RWPE1 (cell line): ENCODE measurements around the gene CST6.
A peak's percentile ranks its signal among the peaks of the same experiment; 100 is the strongest.

Experiments
- CTCF ChIA-PET: fragments of 350-600 bp; sonication (Branson Sonifier 250); formaldehyde crosslinking; extraction: SDS; loops from one replicate; lab custom pipeline; 2021; lab: Yijun Ruan, JAX
- POLR2A ChIA-PET: fragments of 400-600 bp; formaldehyde crosslinking; extraction: SDS; loops from one replicate; lab custom pipeline; 2020; ENCODE audit warnings: antibody characterized with exemption; ENCODE audit not compliant: low non-redundant PET; lab: Yijun Ruan, JAX
- DNase-seq: peaks from one replicate; pipeline ENCODE4 v3.0.0; 2012; ENCODE audit warnings: low spot score
- H3K27ac ChIP-seq: fragments of 450-650 bp; 2 replicates; pipeline ENCODE4 v1.5.1; 2017
- TF ChIP-seq, protein P1 (sequence below): fragments of 450-650 bp; conservative IDR thresholded peaks from 2 replicates; pipeline ENCODE4 v1.5.1; 2017; ENCODE audit warnings: low read depth, mild to moderate bottlenecking

Gene CST6

DNA sequence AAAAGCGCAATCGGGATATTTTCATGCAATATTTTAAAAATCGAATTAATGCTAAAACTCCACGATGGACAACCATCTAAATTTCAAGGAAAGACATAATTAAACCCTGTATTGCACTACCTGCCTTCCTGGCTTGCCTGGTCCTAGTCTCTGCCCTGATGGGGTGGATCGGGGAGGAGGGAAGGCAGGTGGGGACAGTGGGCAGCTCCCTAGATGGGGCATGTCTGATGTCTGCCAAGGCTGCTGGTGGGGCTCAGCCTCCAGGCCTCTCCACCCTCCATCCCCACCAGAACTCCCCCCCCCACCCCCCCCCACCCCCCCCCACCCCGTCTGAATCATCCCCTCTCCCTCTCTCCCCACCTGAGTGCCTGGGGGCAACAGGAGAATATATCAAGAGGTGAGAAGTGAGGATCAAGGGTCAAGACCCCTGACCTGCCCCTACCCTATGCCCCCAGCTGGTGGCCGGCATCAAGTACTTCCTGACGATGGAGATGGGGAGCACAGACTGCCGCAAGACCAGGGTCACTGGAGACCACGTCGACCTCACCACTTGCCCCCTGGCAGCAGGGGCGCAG is 650 bp downstream of the CST6 start:
- ChIA-PET CTCF (interaction anchor here (0.6 to 1.3 kb wide), 5 partner anchors 9 to 43 kb away, joined by 3 to 6 read pairs (median 3); no protein-coding TSS in a partner anchor), POLR2A (interaction anchor here (0.9 kb wide), 1 partner anchor 10 kb away, joined by 3 read pairs; the partner anchor contains the start of genes BANF1 and EIF1AD)
- no peak for DNase-seq
- no peak overlapping the region for H3K27ac ChIP-seq
- TF ChIP-seq, protein P1, sequence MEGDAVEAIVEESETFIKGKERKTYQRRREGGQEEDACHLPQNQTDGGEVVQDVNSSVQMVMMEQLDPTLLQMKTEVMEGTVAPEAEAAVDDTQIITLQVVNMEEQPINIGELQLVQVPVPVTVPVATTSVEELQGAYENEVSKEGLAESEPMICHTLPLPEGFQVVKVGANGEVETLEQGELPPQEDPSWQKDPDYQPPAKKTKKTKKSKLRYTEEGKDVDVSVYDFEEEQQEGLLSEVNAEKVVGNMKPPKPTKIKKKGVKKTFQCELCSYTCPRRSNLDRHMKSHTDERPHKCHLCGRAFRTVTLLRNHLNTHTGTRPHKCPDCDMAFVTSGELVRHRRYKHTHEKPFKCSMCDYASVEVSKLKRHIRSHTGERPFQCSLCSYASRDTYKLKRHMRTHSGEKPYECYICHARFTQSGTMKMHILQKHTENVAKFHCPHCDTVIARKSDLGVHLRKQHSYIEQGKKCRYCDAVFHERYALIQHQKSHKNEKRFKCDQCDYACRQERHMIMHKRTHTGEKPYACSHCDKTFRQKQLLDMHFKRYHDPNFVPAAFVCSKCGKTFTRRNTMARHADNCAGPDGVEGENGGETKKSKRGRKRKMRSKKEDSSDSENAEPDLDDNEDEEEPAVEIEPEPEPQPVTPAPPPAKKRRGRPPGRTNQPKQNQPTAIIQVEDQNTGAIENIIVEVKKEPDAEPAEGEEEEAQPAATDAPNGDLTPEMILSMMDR, result no peak

DNA sequence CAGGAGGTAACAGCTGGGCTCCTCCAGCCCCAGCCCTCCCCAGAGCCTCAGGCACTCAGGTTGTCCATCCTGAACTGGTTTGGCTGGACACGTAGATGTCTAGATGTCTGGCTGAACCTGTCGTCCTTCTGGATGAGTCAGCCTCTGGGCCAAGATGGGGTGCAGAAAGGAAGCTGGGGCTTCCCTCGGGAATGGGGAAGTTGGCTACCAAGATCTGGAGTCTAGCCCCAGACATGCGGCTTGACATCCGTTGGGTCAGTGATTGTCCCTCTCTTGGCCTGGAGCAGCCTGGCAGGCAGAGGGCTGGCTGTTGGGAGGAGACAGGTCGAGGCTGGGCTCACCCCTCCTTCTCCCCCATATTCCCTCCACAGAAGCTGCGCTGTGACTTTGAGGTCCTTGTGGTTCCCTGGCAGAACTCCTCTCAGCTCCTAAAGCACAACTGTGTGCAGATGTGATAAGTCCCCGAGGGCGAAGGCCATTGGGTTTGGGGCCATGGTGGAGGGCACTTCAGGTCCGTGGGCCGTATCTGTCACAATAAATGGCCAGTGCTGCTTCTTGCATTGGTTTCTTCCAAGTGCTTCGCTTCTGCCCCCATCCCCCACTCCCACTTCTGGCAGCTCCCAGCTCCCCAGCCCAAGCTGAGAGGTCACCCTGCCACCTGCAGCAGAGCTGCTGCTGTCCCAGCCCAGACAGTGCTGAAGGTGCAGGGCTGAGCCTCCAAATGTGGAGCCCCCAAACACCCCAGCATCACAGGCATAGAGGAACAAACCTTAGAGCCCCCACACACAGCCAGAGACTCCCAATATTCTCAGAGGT is 1.3 kb downstream of the CST6 start:
- TF ChIP-seq, protein P1, result no peak
- CTCF ChIA-PET, result interaction anchor here (0.6 to 1.1 kb wide), 4 partner anchors 9 to 738 kb away, joined by 3 to 5 read pairs (median 4); no protein-coding TSS in a partner anchor
- no peak for DNase-seq
- H3K27ac ChIP-seq, result peak overlapping the region; percentile 10; the same call in 1 of the 2 replicates
- POLR2A ChIA-PET, result interaction anchor here (0.6 kb wide), 1 partner anchor 12 kb away, joined by 3 read pairs; no protein-coding TSS in a partner anchor

DNA sequence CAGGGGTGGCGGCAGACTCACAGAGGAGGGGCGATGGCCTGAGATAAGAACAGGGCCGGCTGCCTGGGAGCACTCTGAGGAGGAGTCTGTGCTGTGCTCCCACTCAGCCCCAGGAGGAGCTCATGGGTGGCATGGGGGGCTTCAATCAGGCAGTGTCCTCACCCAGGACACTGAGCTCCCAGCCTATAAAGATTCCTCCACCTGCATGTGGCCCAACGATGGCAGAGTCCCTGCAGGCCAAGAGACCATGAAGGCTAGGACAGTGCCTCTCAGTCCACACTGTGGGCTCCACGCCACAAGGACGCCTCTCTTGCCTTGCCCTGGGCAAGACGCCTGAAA is 1.9 kb downstream of the CST6 start:
- DNase-seq, result no peak
- TF ChIP-seq, protein P1, result no peak
- POLR2A ChIA-PET, result no interaction called here
- CTCF ChIA-PET, result interaction anchor here (1.1 kb wide), 1 partner anchor 8 kb away, joined by 3 read pairs; no protein-coding TSS in a partner anchor
- peak overlapping the region; percentile 78; the same call in 1 of the 2 replicates for H3K27ac ChIP-seq

DNA sequence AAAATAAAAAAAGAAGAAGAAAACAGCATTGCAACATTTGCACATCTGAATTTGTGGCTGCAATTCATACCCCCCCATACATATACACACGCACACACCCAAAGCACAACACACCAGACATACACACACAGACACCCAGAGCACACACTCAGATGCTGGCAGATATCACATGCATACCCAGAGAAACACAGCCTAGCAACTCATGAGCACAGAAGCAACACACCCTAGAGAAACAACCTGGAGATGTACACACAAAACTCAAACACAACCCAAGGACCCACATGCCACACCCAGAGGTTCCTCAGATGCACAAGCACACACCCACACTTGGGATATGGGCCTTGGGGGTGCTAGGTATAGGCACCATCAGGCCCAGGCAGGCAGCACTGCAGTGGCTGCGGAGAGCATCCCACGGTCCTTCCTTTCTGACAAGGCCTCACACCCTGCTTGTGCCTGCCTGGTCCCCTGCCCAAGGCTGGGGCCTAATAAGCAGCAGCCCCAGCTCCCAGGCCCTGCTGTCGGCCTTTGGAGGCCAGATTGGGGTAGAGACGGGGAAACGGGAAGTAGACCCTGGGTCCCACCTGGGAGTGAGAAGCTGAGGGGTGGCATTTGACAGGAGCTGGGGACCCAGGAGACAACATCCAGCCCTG is 3.1 kb downstream of the CST6 start:
- CTCF ChIA-PET, result interaction anchor here (0.6 to 0.7 kb wide), 2 partner anchors 17 to 360 kb away, joined by 3 read pairs; no protein-coding TSS in a partner anchor
- no peak for DNase-seq
- POLR2A ChIA-PET, result interaction anchor here (1.2 kb wide), 1 partner anchor 37 kb away, joined by 13 read pairs; the partner anchor contains the start of gene SF3B2
- TF ChIP-seq, protein P1, result no peak
- peak overlapping the region; percentile 78 for H3K27ac ChIP-seq

DNA sequence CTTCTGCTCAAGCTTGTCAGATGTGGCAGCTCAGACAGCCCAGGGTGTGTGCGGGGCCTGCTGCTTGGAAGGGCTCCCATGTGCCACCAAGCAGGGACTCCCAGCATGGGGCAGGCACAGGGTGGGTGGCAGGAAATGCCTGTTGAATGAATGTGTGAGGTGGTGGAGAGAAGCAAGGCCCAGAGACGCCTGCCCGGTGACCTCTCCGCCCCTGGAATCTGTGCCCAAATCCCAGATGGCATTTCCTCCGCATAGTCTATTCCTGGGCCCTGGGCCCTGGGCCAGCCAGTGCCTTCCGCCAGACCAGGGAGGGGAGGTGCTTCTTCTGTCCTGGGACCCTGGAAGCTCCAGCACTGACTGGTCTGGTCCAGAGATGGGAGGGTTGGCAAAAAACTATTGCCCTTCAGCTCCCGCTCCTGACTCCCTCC is 3.7 kb downstream of the CST6 start:
- CTCF ChIA-PET, result interaction anchor here (0.6 to 0.7 kb wide), 3 partner anchors 16 to 360 kb away, joined by 3 read pairs; no protein-coding TSS in a partner anchor
- DNase-seq, result no peak
- POLR2A ChIA-PET, result interaction anchor here (1.2 kb wide), 1 partner anchor 37 kb away, joined by 13 read pairs; the partner anchor contains the start of gene SF3B2
- TF ChIP-seq, protein P1, result no peak
- peak overlapping the region; percentile 78 for H3K27ac ChIP-seq
